GM23248 (cell line): ENCODE results near the gene RAB38. TPM values are rescaled to one million over a fixed set of nuclear protein-coding genes. Genes with fewer than 3 reads are reported as not detected.

Experiments
- DNase-seq: peaks from one replicate; pipeline ENCODE4 v3.0.0-alpha.2; 2015
- H2AFZ ChIP-seq: fragments of 200-600 bp; sonication (generic); 2 replicates; pipeline ENCODE4 v1.6.1; 2016; ENCODE audit warnings: antibody characterized with exemption
- H3F3A ChIP-seq: fragments of 200-600 bp; sonication (generic); 2 replicates; pipeline ENCODE4 v1.6.1; 2016; ENCODE audit warnings: mild to moderate bottlenecking, antibody characterized with exemption, mixed run types; ENCODE audit not compliant: insufficient read depth
- H3K27ac ChIP-seq: fragments of 200-600 bp; sonication (generic); 2 replicates; pipeline ENCODE4 v1.5.1; 2016; ENCODE audit warnings: mild to moderate bottlenecking
- H3K27me3 ChIP-seq: fragments of 200-600 bp; sonication (generic); replicated peaks from 2 replicates; pipeline ENCODE4 v1.6.1; 2016; ENCODE audit warnings: mild to moderate bottlenecking; ENCODE audit not compliant: insufficient read depth
- H3K36me3 ChIP-seq: fragments of 200-600 bp; sonication (generic); 2 replicates; pipeline ENCODE4 v1.6.1; 2016; ENCODE audit warnings: low read depth, mild to moderate bottlenecking
- H3K4me1 ChIP-seq: fragments of 200-600 bp; sonication (generic); 2 replicates; pipeline ENCODE4 v1.6.1; 2016; ENCODE audit warnings: mild to moderate bottlenecking; ENCODE audit not compliant: insufficient read depth
- H3K4me2 ChIP-seq: fragments of 200-600 bp; sonication (generic); one replicate; pipeline ENCODE4 v1.6.1; 2016; ENCODE audit warnings: mild to moderate bottlenecking; ENCODE audit not compliant: unreplicated experiment
- H3K4me3 ChIP-seq: fragments of 200-600 bp; sonication (generic); 2 replicates; pipeline ENCODE4 v1.5.1; 2016; ENCODE audit warnings: mild to moderate bottlenecking
- H3K79me2 ChIP-seq: fragments of 200-600 bp; sonication (generic); 2 replicates; pipeline ENCODE4 v1.6.1; 2016; ENCODE audit warnings: mild to moderate bottlenecking; ENCODE audit not compliant: insufficient read depth
- H3K9ac ChIP-seq: fragments of 200-600 bp; sonication (generic); 2 replicates; pipeline ENCODE4 v1.6.1; 2016; ENCODE audit warnings: mild to moderate bottlenecking
- H3K9me2 ChIP-seq: fragments of 200-600 bp; sonication (generic); 2 replicates; pipeline ENCODE4 v1.6.1; 2016; ENCODE audit warnings: mixed run types, mild to moderate bottlenecking, moderate library complexity; ENCODE audit not compliant: insufficient read depth
- H3K9me3 ChIP-seq: fragments of 200-600 bp; sonication (generic); one replicate; pipeline ENCODE4 v1.6.1; 2017; ENCODE audit warnings: low read depth
- H4K20me1 ChIP-seq: fragments of 200-600 bp; sonication (generic); 2 replicates; pipeline ENCODE4 v1.6.0; 2016; ENCODE audit not compliant: insufficient read depth
- EZH2 ChIP-seq: fragments of 200-600 bp; sonication (generic); IDR thresholded peaks from 2 replicates; pipeline ENCODE4 v1.6.1; 2018; ENCODE audit warnings: antibody characterized with exemption, mild to moderate bottlenecking; ENCODE audit not compliant: insufficient read depth, poor library complexity, severe bottlenecking
- EZH2phosphoT487 ChIP-seq: fragments of 200-600 bp; sonication (generic); IDR thresholded peaks from 2 replicates; pipeline ENCODE4 v1.6.1; 2018; ENCODE audit warnings: antibody characterized with exemption, moderate library complexity, mild to moderate bottlenecking, low read depth; ENCODE audit not compliant: insufficient read depth
- WGBS, 2 experiments: methylation state at CpG; one replicate each; pipeline ENCODE4 v1.1.6; 2015 to 2017; ENCODE audit warnings: low lambda C conversion rate in 2 of 2, low coverage in 1 of 2; ENCODE audit errors: missing lambda C conversion rate in 2 of 2; 5-methylcytosine and 5-hydroxymethylcytosine counted together
- in situ Hi-C: fragments of 300-500 bp; cut with MboI; formaldehyde crosslinking; loops from 2 replicates; pipeline ENCODE4 v1.15.0; 2020
- polyA plus RNA-seq: library from polyadenylated mRNA; unstranded; fragments of >200 nt; fragmentation: Nextera tagmentation; extraction: Ambion mirVana; gene quantifications from 2 replicates; pipeline ENCODE4 v1.2.1, GENCODE V29; 2016
- total RNA-seq: library from RNA; depleted of rRNA; stranded (reverse); fragments of >200 nt; shearing (Covaris generic); gene quantifications from 2 replicates; pipeline ENCODE4 v1.2.3, GENCODE V29; 2014

The RAB38 gene
- total and polyA plus RNA-seq, 2 experiments from 2014 or later = 0.43 to 1.5 TPM

DNA sequence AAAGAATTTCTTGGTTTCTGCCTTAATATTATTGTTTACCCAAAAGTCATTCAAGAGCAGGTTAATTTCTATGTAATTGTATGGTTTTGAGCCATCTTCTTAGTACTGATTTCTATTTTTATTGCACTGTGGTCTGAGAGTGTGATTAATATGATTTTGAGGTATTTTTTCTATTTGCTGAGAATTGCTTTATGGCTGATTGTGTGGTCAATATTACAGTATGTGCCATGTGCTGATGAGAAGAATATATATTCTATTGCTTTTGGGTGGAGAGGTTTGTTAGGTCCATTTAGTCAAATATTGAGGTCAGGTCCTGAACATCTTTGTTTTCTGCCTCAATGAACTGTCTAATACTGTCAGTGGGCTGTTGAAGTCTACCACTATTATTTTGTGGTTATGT is 20.7 kb upstream of the RAB38 start:
- no peak overlapping the region for H3K27ac ChIP-seq
- H3K9ac ChIP-seq = no peak overlapping the region
- H3K79me2 ChIP-seq = no peaks in the 10 kb centered on the region
- H4K20me1 ChIP-seq = no peaks in the 10 kb centered on the region
- no peaks in the 10 kb centered on the region for H3K4me1 ChIP-seq
- H3K9me2 ChIP-seq = no peaks in the 10 kb centered on the region; the same call in 1 of the 2 replicates
- no peak overlapping the region for H3K4me2 ChIP-seq
- H3K27me3 ChIP-seq = peaks cover 4% of the 10 kb centered on the region; the same call in 1 of the 2 replicates
- no peak overlapping the region for H3K4me3 ChIP-seq
- H3K36me3 ChIP-seq = no peaks in the 10 kb centered on the region
- no peak for DNase-seq
- H2AFZ ChIP-seq = no peak overlapping the region
- no peaks in the 10 kb centered on the region for H3K9me3 ChIP-seq
- H3F3A ChIP-seq = no peaks in the 10 kb centered on the region
- TF ChIP-seq EZH2phosphoT487 = no peak
- TF ChIP-seq EZH2 = no peak
- in situ Hi-C loops = no loop called here

DNA sequence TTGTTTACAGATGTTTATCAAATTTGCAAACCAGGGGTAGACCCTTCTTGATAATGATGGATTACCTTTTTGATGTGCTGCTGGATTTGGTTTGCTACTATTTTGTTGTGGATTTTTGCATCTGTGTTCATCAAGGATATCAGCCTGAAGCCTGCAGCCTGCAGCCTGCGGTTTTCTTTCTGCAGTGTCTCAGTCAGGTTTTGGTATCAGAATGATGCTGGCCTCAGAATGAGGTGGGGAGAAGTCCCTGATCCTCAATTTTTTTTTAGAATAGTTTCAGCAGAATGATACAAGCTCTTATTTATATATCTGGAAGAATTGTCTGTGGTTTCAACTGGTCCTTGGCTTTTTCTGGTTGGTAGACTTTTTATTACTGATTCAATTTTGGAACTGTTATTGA is 19.7 kb upstream of the RAB38 start:
- no peaks in the 10 kb centered on the region for H3F3A ChIP-seq
- no peak for TF ChIP-seq EZH2
- no peak for TF ChIP-seq EZH2phosphoT487
- H2AFZ ChIP-seq = no peak overlapping the region
- no peaks in the 10 kb centered on the region for H3K4me1 ChIP-seq
- H3K27ac ChIP-seq = no peak overlapping the region
- WGBS, 2 experiments = 33 to 35% methylated on average over 1 of the region's 1 CpG
- no peak overlapping the region for H3K4me2 ChIP-seq
- H3K79me2 ChIP-seq = no peaks in the 10 kb centered on the region
- no peak overlapping the region for H3K4me3 ChIP-seq
- no peaks in the 10 kb centered on the region for H3K36me3 ChIP-seq
- H4K20me1 ChIP-seq = no peaks in the 10 kb centered on the region
- no peaks in the 10 kb centered on the region for H3K9me3 ChIP-seq
- in situ Hi-C loops = no loop called here
- H3K9me2 ChIP-seq = no peaks in the 10 kb centered on the region; the same call in 1 of the 2 replicates
- DNase-seq = no peak
- no peak overlapping the region for H3K9ac ChIP-seq
- peaks cover 4% of the 10 kb centered on the region; the same call in 1 of the 2 replicates for H3K27me3 ChIP-seq

DNA sequence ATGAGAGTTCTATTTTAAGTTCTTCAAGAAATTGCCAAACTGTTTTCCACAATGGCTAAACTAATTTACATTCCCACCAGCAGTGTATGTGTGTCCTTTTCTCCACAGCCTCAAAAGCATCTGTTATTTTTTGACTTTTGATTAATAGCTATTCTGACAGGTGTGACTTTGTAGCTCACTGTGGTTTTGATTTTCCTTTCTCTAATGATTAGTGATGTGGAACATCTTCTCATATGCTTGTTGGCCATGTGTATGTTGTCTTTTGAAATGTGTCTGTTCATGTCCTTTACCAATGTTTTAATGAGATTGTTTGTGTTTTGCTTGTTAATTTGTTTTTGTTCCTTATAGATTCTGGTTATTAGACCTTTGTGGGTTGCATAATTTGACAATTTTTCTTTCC is 18.0 kb upstream of the RAB38 start:
- TF ChIP-seq EZH2phosphoT487 = no peak
- H3F3A ChIP-seq = no peaks in the 10 kb centered on the region
- no peaks in the 10 kb centered on the region for H3K79me2 ChIP-seq
- H3K9me2 ChIP-seq = no peaks in the 10 kb centered on the region; the same call in 1 of the 2 replicates
- DNase-seq = no peak
- H3K4me1 ChIP-seq = no peaks in the 10 kb centered on the region
- no peak overlapping the region for H3K4me2 ChIP-seq
- no peak overlapping the region for H2AFZ ChIP-seq
- no peaks in the 10 kb centered on the region for H3K36me3 ChIP-seq
- in situ Hi-C loops = no loop called here
- H3K9ac ChIP-seq = no peak overlapping the region
- H4K20me1 ChIP-seq = no peaks in the 10 kb centered on the region
- peaks cover 4% of the 10 kb centered on the region; the same call in 1 of the 2 replicates for H3K27me3 ChIP-seq
- H3K27ac ChIP-seq = no peak overlapping the region
- H3K9me3 ChIP-seq = no peaks in the 10 kb centered on the region
- H3K4me3 ChIP-seq = no peak overlapping the region

DNA sequence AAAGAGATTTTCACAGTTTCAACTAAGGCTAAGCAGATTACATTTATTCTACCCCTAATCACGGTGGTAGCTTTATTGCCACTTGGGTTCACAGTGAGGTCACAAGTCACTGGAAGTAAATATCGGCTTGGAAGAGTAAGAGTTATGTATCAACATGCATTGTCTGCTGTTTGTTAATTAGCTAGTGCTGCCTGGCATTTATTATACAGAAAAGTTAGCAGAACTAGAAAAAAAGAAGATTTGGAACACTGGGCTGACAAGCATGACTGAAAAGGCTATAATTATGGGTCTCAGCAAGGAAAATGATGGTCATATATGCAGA is 13.7 kb upstream of the RAB38 start:
- Histone ChIP-seq H3K27me3 (peaks cover 2% of the 10 kb centered on the region; the same call in 1 of the 2 replicates), H3K9me2 (no peaks in the 10 kb centered on the region), H2AFZ (no peak overlapping the region), H3K9ac (no peak overlapping the region), H3K4me3 (no peak overlapping the region), H3K4me2 (no peak overlapping the region), H3F3A (no peaks in the 10 kb centered on the region), H4K20me1 (no peaks in the 10 kb centered on the region), H3K79me2 (no peaks in the 10 kb centered on the region), H3K27ac (no peak overlapping the region), H3K4me1 (no peaks in the 10 kb centered on the region), H3K36me3 (no peaks in the 10 kb centered on the region), H3K9me3 (no peaks in the 10 kb centered on the region)
- TF ChIP-seq EZH2 (no peak), EZH2phosphoT487 (no peak)
- in situ Hi-C loops = no loop called here
- 4 to 5% methylated on average over 2 of the region's 2 CpGs for WGBS, 2 experiments
- no peak for DNase-seq

DNA sequence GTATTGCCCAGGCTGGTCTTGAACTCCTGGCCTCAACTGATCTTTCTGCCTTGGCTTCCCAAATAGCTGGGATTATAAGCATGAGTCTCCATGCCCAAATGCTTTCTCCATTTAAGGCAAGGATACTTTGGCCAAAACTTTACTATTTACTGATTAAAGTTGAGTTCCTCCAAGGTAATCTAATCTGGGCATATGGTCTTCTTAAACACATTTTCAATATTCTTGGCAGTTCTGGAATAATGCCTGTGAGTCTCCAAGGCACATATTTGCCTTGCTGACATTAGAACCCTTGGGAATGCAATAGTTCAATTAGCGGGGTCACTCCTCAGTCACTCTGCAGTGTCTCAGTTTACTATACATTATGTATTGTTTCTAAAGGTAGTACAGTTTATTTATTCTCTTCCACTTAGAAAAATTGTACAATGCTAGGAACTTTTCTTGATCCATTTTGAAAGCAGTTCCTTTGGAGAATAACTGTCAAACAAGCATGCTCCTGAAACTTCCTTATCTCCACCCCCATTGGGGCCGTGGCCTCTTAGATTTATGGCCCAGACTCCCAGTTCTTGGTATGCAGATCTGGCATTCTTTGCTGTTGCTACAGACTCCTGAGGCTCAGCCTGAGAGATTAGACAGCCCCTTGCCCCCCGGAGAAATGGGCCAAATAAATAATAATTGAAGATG is 13.1 kb upstream of the RAB38 start:
- Histone ChIP-seq H3K27me3 (no peaks in the 10 kb centered on the region), H3K4me1 (no peaks in the 10 kb centered on the region), H3K79me2 (no peaks in the 10 kb centered on the region), H3F3A (no peaks in the 10 kb centered on the region), H2AFZ (no peak overlapping the region), H3K9me3 (no peaks in the 10 kb centered on the region), H3K4me2 (no peak overlapping the region), H3K36me3 (no peaks in the 10 kb centered on the region), H3K27ac (no peak overlapping the region), H4K20me1 (no peaks in the 10 kb centered on the region), H3K4me3 (no peak overlapping the region), H3K9ac (no peak overlapping the region), H3K9me2 (no peaks in the 10 kb centered on the region)
- DNase-seq = no peak
- TF ChIP-seq EZH2phosphoT487 (no peak), EZH2 (no peak)
- WGBS, 2 experiments = 50 to 62% methylated on average over 3 of the region's 3 CpGs
- in situ Hi-C loops = no loop called here
